ENCODE results near the gene KATNAL1. TPM values are rescaled to one million over a fixed set of nuclear protein-coding genes. Genes with fewer than 3 reads are reported as not detected.

KATNAL1 gene
- polyA plus RNA-seq, 1 of the 3 experiments (the other 2 are of a cell fraction), result 5.1 TPM

DNA sequence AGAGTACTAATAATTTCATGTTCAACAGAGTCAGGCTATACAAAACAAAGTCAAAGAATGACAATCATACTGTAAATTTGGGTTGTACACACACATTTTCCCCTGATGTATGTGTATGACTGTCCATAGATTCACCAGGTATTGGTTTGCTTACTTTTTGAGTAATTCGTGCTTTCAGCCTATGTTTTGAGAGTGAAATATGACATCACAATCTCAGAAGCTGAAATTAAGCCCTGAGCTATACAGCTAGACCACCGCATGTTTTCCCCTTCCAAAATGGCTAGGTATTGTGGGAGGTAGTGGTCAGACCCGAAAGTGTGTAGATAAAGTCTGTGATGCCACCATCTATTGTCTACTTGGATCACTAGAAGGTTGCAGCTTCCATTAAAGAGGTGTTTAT is 102.8 kb downstream of the KATNAL1 start:
- no peak overlapping the region for H3K9ac ChIP-seq
- no peaks in the 10 kb centered on the region for H3F3A ChIP-seq (replicated peaks; ENCODE audit: insufficient read depth)
- H3K79me2 ChIP-seq (ENCODE audit: insufficient read depth), result no peaks in the 10 kb centered on the region; the same call in 1 of the 2 replicates
- H3K4me3 ChIP-seq (ENCODE audit: low read depth in 2 of 2, low read length in 1 of 2), result no peak overlapping the region
- H3K4me2 ChIP-seq, result no peak overlapping the region
- no peak for DNase-seq
- TF ChIP-seq, protein P1, sequence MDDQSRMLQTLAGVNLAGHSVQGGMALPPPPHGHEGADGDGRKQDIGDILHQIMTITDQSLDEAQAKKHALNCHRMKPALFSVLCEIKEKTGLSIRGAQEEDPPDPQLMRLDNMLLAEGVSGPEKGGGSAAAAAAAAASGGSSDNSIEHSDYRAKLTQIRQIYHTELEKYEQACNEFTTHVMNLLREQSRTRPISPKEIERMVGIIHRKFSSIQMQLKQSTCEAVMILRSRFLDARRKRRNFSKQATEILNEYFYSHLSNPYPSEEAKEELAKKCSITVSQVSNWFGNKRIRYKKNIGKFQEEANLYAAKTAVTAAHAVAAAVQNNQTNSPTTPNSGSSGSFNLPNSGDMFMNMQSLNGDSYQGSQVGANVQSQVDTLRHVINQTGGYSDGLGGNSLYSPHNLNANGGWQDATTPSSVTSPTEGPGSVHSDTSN (IDR thresholded peaks at IDR 0.05), result no peak
- TF ChIP-seq FOXJ3 (CRISPR knock-in tag; IDR thresholded peaks at IDR 0.05) (no peak), JUND (IDR thresholded peaks at IDR 0.05) (no peak), SMC3 (IDR thresholded peaks at IDR 0.05; ENCODE audit: low read depth, low read length) (no peak)
- TF ChIP-seq, protein P2, sequence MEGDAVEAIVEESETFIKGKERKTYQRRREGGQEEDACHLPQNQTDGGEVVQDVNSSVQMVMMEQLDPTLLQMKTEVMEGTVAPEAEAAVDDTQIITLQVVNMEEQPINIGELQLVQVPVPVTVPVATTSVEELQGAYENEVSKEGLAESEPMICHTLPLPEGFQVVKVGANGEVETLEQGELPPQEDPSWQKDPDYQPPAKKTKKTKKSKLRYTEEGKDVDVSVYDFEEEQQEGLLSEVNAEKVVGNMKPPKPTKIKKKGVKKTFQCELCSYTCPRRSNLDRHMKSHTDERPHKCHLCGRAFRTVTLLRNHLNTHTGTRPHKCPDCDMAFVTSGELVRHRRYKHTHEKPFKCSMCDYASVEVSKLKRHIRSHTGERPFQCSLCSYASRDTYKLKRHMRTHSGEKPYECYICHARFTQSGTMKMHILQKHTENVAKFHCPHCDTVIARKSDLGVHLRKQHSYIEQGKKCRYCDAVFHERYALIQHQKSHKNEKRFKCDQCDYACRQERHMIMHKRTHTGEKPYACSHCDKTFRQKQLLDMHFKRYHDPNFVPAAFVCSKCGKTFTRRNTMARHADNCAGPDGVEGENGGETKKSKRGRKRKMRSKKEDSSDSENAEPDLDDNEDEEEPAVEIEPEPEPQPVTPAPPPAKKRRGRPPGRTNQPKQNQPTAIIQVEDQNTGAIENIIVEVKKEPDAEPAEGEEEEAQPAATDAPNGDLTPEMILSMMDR (IDR thresholded peaks at IDR 0.05), result no peak
- ChIA-PET POLR2A (no interaction called here), CTCF (interaction anchor here (1.5 kb wide), 1 partner anchor 72 kb away, joined by 6 read pairs; no protein-coding TSS in a partner anchor)
- no peaks in the 10 kb centered on the region for H3K9me3 ChIP-seq
- no peaks in the 10 kb centered on the region for H3K4me1 ChIP-seq (ENCODE audit: control insufficient read depth in 1 of 2, insufficient read depth in 2 of 2, low read depth in 1 of 2, low read length in 1 of 2)
- no peaks in the 10 kb centered on the region for H3K9me2 ChIP-seq
- no peak overlapping the region for H3K27ac ChIP-seq (ENCODE audit: low read depth in 2 of 2, low read length in 1 of 2)
- whole genome bisulfite sequencing (ENCODE audit: low lambda C conversion rate), result 95% methylated on average over 3 of the region's 3 CpGs
- peaks cover 34 to 68% of the 10 kb centered on the region in 2 experiments for H3K36me3 ChIP-seq (replicated peaks in 1 of 2; ENCODE audit: control insufficient read depth in 1 of 2, insufficient read depth in 2 of 2, low read length in 1 of 2)
- H4K20me1 ChIP-seq (ENCODE audit: insufficient read depth), result no peaks in the 10 kb centered on the region
- no peaks in the 10 kb centered on the region for H3K27me3 ChIP-seq (ENCODE audit: insufficient read depth)
- H2AFZ ChIP-seq (ENCODE audit: low read depth), result no peak overlapping the region

DNA sequence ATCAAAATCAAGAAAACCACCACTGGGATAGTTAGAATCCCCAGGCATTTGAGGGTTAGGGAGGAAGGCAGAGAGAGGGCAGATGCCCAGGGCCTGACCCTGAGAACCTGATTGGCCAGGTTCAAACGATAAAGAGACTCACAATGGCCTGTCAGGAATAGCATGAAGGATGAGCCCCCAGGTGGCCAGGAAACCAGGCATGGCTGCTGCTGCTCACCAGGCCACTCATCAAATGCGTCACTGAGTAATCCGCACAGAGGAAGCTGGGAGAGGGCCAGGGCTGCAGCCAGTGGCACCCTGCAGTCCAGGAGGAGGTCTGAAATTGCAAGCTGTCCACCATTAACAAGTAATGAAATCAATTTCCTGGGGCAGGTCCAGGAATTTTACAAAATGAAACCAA is 111.3 kb downstream of the KATNAL1 start:
- ChIA-PET CTCF (interaction anchor here (1.1 to 2.2 kb wide), 4 partner anchors 18 to 596 kb away, joined by 3 to 7 read pairs (median 4); no protein-coding TSS in a partner anchor), POLR2A (interaction anchor here (0.7 to 0.8 kb wide), 2 partner anchors 53 to 111 kb away, joined by 3 read pairs; partner anchors contain the start of gene KATNAL1)
- WGBS (ENCODE audit: low lambda C conversion rate), result 39% methylated on average over 3 of the region's 3 CpGs
- peak; percentile 77 for DNase-seq
- peaks cover 0 to 13% of the 10 kb centered on the region in 2 experiments for H3K36me3 ChIP-seq (replicated peaks in 1 of 2; ENCODE audit: control insufficient read depth in 1 of 2, insufficient read depth in 2 of 2, low read length in 1 of 2)
- no peaks in the 10 kb centered on the region for H3F3A ChIP-seq (replicated peaks; ENCODE audit: insufficient read depth)
- H4K20me1 ChIP-seq (ENCODE audit: insufficient read depth), result no peaks in the 10 kb centered on the region
- H2AFZ ChIP-seq (ENCODE audit: low read depth), result no peak overlapping the region
- H3K27me3 ChIP-seq (ENCODE audit: insufficient read depth), result no peaks in the 10 kb centered on the region
- peak; percentile 71; the same call in 1 of the 2 replicates for TF ChIP-seq MXI1 (IDR thresholded peaks at IDR 0.05; ENCODE audit: low read depth, low read length)
- TF ChIP-seq RAD21 (IDR thresholded peaks at IDR 0.05; ENCODE audit: low read length), result peak; percentile 20
- peak; percentile 58 for TF ChIP-seq TCF12 (IDR thresholded peaks at IDR 0.05)
- TF ChIP-seq, protein P1 (IDR thresholded peaks at IDR 0.05), result peak; percentile 71
- TF ChIP-seq POLR2AphosphoS5 (IDR thresholded peaks at IDR 0.05; ENCODE audit: low read depth, low read length), result no peak
- 0 out of 2 replicates have a peak, but pooled peaks have one; percentile 13 for TF ChIP-seq NFIC (IDR thresholded peaks at IDR 0.05; ENCODE audit: borderline replicate concordance)
- TF ChIP-seq CHD2 (IDR thresholded peaks at IDR 0.05; ENCODE audit: low read length, partially characterized antibody), result no peak
- TF ChIP-seq ELF1 (IDR thresholded peaks at IDR 0.05), result no peak
- TF ChIP-seq, protein P3, sequence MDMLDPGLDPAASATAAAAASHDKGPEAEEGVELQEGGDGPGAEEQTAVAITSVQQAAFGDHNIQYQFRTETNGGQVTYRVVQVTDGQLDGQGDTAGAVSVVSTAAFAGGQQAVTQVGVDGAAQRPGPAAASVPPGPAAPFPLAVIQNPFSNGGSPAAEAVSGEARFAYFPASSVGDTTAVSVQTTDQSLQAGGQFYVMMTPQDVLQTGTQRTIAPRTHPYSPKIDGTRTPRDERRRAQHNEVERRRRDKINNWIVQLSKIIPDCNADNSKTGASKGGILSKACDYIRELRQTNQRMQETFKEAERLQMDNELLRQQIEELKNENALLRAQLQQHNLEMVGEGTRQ (IDR thresholded peaks at IDR 0.05; ENCODE audit: borderline replicate concordance, low read depth, low read length), result no peak
- TF ChIP-seq GATA2 (CRISPR knock-in tag; IDR thresholded peaks at IDR 0.05), result no peak
- TF ChIP-seq YY1 (IDR thresholded peaks at IDR 0.05; ENCODE audit: low read depth), result 0 out of 2 replicates have a peak, but pooled peaks have one; percentile 22
- no peak for TF ChIP-seq FOSL2 (IDR thresholded peaks at IDR 0.05; ENCODE audit: borderline replicate concordance, low read depth)
- no peak for TF ChIP-seq RFX5 (IDR thresholded peaks at IDR 0.05; ENCODE audit: low read length)
- TF ChIP-seq JUND (IDR thresholded peaks at IDR 0.05), result no peak
- TF ChIP-seq EP300 (IDR thresholded peaks at IDR 0.05; ENCODE audit: borderline replicate concordance in 1 of 2, low read depth in 1 of 2, low read length in 1 of 2), result peak in 1 of 2 experiments; percentile 70; a peak in 1 of 4 replicates
- no peak for TF ChIP-seq GABPA (IDR thresholded peaks at IDR 0.05; ENCODE audit: low read depth)
- TF ChIP-seq RCOR1 (IDR thresholded peaks at IDR 0.05; ENCODE audit: low read length), result peak; percentile 46; the same call in 1 of the 2 replicates
- peak overlapping the region in 1 of 2 experiments; percentile 93; a peak in 2 of 4 replicates for H3K27ac ChIP-seq (ENCODE audit: low read depth in 2 of 2, low read length in 1 of 2)
- H3K79me2 ChIP-seq (ENCODE audit: insufficient read depth), result no peaks in the 10 kb centered on the region
- H3K4me3 ChIP-seq (ENCODE audit: low read depth in 2 of 2, low read length in 1 of 2), result no peak overlapping the region
- H3K9ac ChIP-seq, result no peak overlapping the region
- peaks cover 15 to 36% of the 10 kb centered on the region in 2 experiments; a peak in 3 of 4 replicates for H3K4me1 ChIP-seq (ENCODE audit: control insufficient read depth in 1 of 2, insufficient read depth in 2 of 2, low read depth in 1 of 2, low read length in 1 of 2)
- H3K9me2 ChIP-seq, result no peaks in the 10 kb centered on the region
- H3K9me3 ChIP-seq, result no peaks in the 10 kb centered on the region
- no peak overlapping the region for H3K4me2 ChIP-seq
